Measurements from ENCODE around the gene CKAP4. TPM values are rescaled to one million over a fixed set of nuclear protein-coding genes. Genes with fewer than 3 reads are reported as not detected.

The CKAP4 gene
- total and polyA plus RNA-seq, 2 experiments from 2014 or later, result 32.3 to 58.8 TPM

- Histone ChIP-seq H2AFZ (peak overlapping the region; percentile 91), H3K4me1 (ENCODE audit: insufficient read depth) (no peaks in the 10 kb centered on the region), H3K4me3 (no peak overlapping the region), H3F3A (replicated peaks; ENCODE audit: low read depth) (no peaks in the 10 kb centered on the region), H3K9me2 (ENCODE audit: insufficient read depth) (no peaks in the 10 kb centered on the region), H4K20me1 (replicated peaks; ENCODE audit: insufficient read depth) (no peaks in the 10 kb centered on the region), H3K27me3 (ENCODE audit: insufficient read depth) (no peaks in the 10 kb centered on the region), H3K4me2 (no peak overlapping the region), H3K79me2 (replicated peaks; ENCODE audit: insufficient read depth) (no peaks in the 10 kb centered on the region), H3K36me3 (ENCODE audit: insufficient read depth) (no peaks in the 10 kb centered on the region), H3K27ac (ENCODE audit: low read depth) (no peak overlapping the region)
- Mint-ChIP-seq H3K4me1 (peaks cover 2% of the 10 kb centered on the region; the same call in 1 of the 3 replicates), H3K9me3 (no peaks in the 10 kb centered on the region), H3K4me3 (no peak overlapping the region), H3K27me3 (ENCODE audit: insufficient read depth, low read depth, poor library complexity) (no peaks in the 10 kb centered on the region), H3K27ac (no peak overlapping the region), H3K36me3 (ENCODE audit: low read depth) (no peaks in the 10 kb centered on the region)
- no peak for ATAC-seq
- DNase-seq (ENCODE audit: low spot score), result no peak
- TF ChIP-seq REST (IDR thresholded peaks at IDR 0.05; ENCODE audit: unreplicated experiment) (no peak), STAT1 (IDR thresholded peaks at IDR 0.05; ENCODE audit: unreplicated experiment) (no peak), ZNF331 (CRISPR knock-in tag; IDR thresholded peaks at IDR 0.05; ENCODE audit: low read depth) (no peak), POLR2AphosphoS5 (IDR thresholded peaks at IDR 0.05; ENCODE audit: low read depth) (no peak), ZNF462 (CRISPR knock-in tag; IDR thresholded peaks at IDR 0.05) (no peak), JUNB (IDR thresholded peaks at IDR 0.05; ENCODE audit: unreplicated experiment) (no peak), EZH2 (IDR thresholded peaks at IDR 0.05; ENCODE audit: low read depth, unreplicated experiment) (no peak), CREB1 (CRISPR knock-in tag; IDR thresholded peaks at IDR 0.05; ENCODE audit: low read depth) (no peak)
Observed at GRCh38 chr12:106275458-106275857, 27.6 kb upstream of the CKAP4 start.
